HuH-7.5 (cell line): Measurements from ENCODE around the gene PRDM16.
A peak's percentile ranks its signal among the peaks of the same experiment; 100 is the strongest.

Experiments
- DNase-seq: peaks from one replicate; pipeline ENCODE4 v3.0.0; 2011; ENCODE audit warnings: low spot score

Gene PRDM16

DNA sequence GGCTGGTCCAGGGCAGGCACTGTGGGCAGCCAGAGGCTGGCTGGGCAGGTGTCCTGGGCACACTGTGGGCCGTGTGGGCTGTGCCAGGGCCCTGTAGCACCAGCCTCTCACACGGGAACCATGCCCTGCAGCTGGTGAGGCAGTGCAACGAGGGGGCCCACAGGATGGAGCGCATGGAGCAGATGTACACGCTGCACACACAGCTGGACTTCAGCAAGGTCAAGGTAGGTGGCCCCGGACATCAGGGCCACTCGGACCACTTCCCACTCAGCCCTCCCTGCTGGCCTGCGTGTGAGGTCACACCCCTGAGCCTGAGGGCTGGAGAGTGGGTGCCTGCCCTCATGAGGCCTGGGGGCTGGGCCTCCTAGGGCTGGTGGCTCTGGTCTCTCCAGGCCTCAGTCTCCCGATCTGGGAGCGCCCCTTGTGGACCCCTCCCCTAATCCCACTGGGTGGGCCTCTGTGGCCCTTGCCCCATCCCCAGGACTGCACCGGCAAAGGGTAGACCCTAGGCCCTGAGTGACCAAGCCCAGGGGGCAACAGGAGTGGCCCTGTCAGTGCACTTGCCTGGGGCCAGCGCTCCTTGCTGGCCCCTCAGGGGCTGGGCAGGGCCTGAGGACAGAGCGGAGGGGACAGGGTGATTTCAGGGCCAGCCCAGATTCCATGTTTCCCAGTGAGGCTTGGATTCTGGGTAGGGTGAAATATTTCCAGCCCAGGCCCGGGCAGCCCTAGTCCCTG, 407.0 kb downstream of the PRDM16 start:
- DNase-seq = no peak

DNA sequence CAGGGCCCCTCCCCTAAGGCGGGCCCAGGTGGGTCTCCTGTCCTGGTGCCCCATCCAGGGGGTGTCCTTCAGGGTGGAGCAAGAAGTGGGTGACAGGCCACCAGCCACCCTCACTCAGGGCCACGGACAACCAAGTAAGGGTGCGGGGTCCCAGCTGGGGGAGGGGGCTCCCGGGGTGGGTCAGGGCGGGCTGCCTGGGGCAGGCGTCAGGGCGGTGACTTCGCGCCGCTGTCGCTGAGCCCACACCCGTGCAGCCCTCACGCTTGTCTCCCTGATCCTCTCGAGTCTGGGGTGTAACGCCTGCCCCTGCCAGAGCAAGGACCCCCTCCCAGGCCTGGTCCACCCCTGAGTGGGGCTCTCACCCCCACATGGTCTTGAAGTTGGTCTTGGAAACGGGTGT, 407.7 kb downstream of the PRDM16 start:
- no peak for DNase-seq

GRCh38 chr1:3477241-3477995, 408.4 kb downstream of the PRDM16 start:
- DNase-seq = no peak

DNA sequence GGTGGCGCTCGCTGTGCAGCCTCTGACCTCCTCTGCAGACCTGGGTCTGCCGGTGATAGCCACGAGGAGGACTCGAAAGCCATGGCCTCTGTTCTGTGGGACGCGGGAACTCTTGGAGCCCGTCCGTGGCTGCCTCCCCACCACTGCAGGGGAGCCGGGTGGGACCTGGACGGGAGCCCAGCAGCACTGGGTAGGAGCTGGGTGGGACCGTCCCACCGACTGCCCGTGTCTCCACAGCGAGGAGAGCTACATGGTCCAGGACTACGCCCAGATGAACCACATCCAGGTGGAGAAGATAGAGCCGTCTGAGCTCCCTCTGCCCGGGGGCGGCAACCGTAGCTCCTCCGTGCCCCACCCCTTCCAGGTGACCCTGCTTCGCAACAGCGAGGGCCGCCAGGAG, 409.2 kb downstream of the PRDM16 start:
- no peak for DNase-seq

DNA sequence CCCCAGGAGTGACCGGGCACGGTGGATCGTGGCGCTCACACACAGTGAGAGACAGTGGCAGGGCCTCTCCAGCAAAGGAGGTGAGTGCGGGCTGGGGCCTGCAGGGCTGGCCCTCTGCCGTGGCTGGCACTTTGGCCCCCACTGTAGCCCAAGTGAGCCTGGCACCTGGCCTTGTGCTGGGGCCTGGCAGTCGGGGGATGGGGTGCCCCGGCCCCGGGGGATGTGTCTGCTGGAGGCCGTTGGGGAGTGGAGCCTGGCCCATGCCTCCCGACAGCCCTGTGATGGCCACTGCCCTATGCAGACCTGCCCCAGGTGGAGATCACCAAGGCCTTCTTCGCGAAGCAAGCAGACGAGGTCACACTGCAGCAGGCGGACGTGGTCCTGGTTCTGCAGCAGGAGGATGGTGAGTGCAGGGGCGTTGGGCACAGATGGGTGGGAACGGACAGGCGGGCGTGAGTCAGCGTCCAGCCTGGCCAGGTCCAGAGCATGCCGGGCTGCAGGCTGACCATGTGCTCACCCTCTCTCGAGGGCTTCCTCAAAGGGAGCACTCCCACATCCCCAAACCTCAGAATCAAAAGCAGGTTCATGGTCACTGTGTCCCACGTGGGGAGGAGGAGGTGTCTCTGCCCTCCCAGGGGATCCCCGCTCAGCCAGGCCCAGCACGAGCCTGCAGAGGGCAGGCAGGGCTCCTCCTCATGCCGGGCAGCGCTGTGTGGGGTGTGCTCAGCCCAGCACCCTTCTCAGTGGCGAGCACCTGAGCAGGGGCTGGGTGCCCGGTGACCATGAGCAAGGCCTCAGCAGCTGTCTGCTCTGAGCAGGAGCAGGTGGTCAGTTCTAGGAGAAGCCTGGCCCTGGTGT, 410.7 kb downstream of the PRDM16 start:
- no peak for DNase-seq

GRCh38 chr1:3480369-3480719, 411.3 kb downstream of the PRDM16 start:
- DNase-seq = no peak

DNA sequence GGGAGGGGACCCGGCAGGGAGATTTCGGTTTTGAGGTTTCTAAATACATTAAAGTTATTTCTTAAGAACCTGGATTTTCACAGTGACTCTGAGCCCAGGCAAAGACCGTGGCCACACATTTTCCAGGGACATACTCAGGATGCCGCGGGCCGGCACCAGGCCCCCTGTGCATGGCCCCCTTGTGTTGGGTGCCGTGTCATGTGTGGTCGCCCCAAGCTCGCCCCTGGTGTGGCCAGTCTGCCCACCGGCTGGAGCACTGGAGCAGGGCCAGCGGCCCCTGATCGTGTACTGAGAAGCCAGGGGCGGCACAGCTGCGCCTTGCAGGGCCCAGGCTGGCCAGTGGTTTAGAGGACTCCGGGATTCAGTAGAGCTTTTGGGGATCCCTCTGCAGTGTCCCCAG, 412.0 kb downstream of the PRDM16 start:
- DNase-seq = no peak

DNA sequence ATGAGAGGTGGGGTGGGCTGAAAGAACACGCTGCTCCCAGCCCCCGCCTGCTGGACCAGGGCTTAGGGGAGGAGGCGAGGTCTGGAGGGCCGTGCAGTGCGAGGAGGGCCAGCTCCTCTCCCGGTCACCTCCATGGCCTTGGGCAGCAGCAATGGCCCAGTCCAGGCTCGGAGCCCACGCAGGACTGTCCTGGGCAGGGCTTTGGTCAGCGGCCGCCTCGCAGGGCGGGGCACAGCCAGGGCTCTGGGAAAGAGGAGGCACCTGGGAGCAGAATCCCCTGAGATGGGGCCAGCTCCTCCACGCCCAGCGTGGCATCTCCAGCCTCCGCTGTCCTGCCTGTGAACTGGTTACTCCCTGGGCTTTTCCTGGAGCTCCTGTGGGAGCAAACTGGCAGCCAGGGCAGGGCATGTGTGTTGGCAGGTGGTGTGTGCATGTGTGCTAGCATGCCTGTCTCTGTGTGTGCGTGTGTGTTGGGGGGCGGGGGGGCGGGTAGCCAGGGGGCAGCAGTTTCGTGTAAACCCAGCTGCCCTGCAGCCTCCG, 412.9 kb downstream of the PRDM16 start:
- DNase-seq = no peak

DNA sequence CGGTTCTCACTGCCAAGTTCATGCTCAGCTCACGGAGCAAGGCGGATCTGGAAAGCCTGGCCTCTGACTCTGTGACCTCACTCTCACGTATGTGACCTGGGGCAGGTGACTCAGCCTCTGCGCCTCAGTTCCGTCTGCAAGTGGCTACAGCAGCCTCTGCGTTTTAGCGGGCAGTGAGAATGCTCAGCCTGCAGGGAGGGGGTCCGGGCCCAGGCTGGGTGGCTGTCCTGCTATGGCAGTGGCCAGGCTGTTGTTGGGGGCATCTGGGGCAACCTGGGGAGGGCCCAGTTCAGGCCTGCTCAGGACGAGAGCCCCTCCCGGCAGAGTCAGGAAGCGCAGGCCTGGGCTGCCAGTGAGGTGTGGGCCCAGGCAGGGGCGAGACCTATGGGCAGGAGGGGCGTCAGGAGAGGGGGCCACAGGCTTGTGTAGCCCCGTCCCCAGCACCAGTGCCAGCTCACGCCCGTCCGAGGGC, 413.4 kb downstream of the PRDM16 start:
- no peak for DNase-seq

DNA sequence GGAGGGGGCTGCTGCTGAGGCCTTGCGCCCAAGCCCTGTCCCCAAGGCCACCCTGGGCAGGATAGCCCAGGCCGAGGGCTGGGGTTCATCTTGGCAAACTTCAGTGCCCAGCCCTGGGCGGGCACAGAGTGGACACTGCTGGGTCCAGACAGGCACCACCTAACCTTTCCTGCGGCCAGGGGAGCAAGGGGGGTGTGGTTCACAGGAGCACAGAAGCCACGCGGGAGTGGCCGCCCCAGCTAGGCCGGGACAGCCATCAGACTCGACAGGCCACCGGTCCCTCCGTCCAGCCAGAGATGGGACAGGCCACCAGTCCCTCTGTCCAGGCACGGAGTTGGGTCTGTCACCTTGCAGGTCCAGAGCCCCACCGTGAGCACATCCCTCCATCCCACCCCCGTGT, 414.4 kb downstream of the PRDM16 start:
- DNase-seq = no peak

GRCh38 chr1:3483801-3484444, 414.9 kb downstream of the PRDM16 start:
- DNase-seq = peak; percentile 85

GRCh38 chr1:3485016-3485415, 416.0 kb downstream of the PRDM16 start:
- DNase-seq = no peak
